B cell (primary cell): Measurements from ENCODE around the gene EFCAB12. TPM values are rescaled to one million over a fixed set of nuclear protein-coding genes. Genes with fewer than 3 reads are reported as not detected.

ENCODE experiments used
- ATAC-seq: fragments of 200-7000 bp; cut with Tn5 transposase; one replicate; pipeline ENCODE4 v1.10.0; 2021; ENCODE audit warnings: low read depth, mild to moderate bottlenecking, moderate number of reproducible peaks, moderate library complexity
- CTCF ChIA-PET: fragments of 350-600 bp; sonication (Branson Sonifier 250); formaldehyde crosslinking; loops from one replicate; lab custom pipeline; 2021; ENCODE audit warnings: antibody characterized with exemption, inconsistent platforms; lab: Charles Lee
- POLR2A ChIA-PET: fragments of 350-600 bp; sonication (Branson Sonifier 250); formaldehyde crosslinking; loops from one replicate; lab custom pipeline; 2021; ENCODE audit warnings: antibody characterized with exemption; lab: Charles Lee
- DNase-seq: peaks from one replicate; pipeline ENCODE4 v3.0.0; 2013
- H2AFZ ChIP-seq: 2 replicates; pipeline ENCODE4 v1.6.1; 2012; ENCODE audit warnings: mild to moderate bottlenecking, low read depth, low read length; ENCODE audit not compliant: insufficient read depth, poor library complexity, severe bottlenecking
- H3K27ac ChIP-seq, 2 donors: 1 replicate in 1 of 2; 2 replicates in 1 of 2; pipeline ENCODE4 v1.5.1; 2012 to 2013; ENCODE audit warnings: low read length in 2 of 2, mild to moderate bottlenecking in 2 of 2, moderate library complexity in 1 of 2
- H3K27me3 ChIP-seq, 4 experiments: fragments of 200-600 bp in 1 of 4; sonication (generic) in 1 of 4; replicated peaks in 1 of 4; 1 replicate in 2 of 4; 2 replicates in 2 of 4; pipeline versions ENCODE4 v1.6.1 to v1.7.0; 2013 to 2016; ENCODE audit warnings: low read length in 3 of 4, mild to moderate bottlenecking in 2 of 4, mixed read lengths in 1 of 4, moderate library complexity in 1 of 4; ENCODE audit not compliant: insufficient read depth in 4 of 4, control insufficient read depth in 3 of 4; ENCODE audit errors: control extremely low read depth in 1 of 4
- H3K36me3 ChIP-seq, 2 experiments: replicated peaks in 1 of 2; 1 replicate in 1 of 2; 2 replicates in 1 of 2; pipeline versions ENCODE4 v1.6.1 to v1.7.1; 2013; ENCODE audit warnings: low read length in 1 of 2; ENCODE audit not compliant: insufficient read depth in 2 of 2, control insufficient read depth in 1 of 2; ENCODE audit errors: control extremely low read depth in 1 of 2, extremely low read depth in 1 of 2
- H3K4me1 ChIP-seq, 2 donors: fragments of 200-600 bp in 1 of 2; sonication (generic) in 1 of 2; 1 replicate in 1 of 2; 2 replicates in 1 of 2; pipeline versions ENCODE4 v1.5.1 to v1.6.1; 2013 to 2017; ENCODE audit warnings: low read length in 2 of 2; ENCODE audit not compliant: control insufficient read depth in 2 of 2, insufficient read depth in 2 of 2
- H3K4me2 ChIP-seq: replicated peaks from 2 replicates; pipeline ENCODE3; 2012; ENCODE audit warnings: mild to moderate bottlenecking, low read depth, low read length; ENCODE audit not compliant: poor library complexity, severe bottlenecking
- H3K4me3 ChIP-seq, 5 experiments: fragments of 200-600 bp in 1 of 5; sonication (generic) in 1 of 5; 1 replicate in 3 of 5; 2 replicates in 2 of 5; pipeline versions ENCODE4 v1.5.1 to v1.7.0; 2011 to 2016; ENCODE audit warnings: low read length in 4 of 5, mild to moderate bottlenecking in 4 of 5, low read depth in 2 of 5, control low read depth in 1 of 5, moderate library complexity in 1 of 5; ENCODE audit not compliant: insufficient read depth in 1 of 5; ENCODE audit errors: control extremely low read depth in 1 of 5, extremely low read depth in 1 of 5
- H3K79me2 ChIP-seq: fragments of 200-600 bp; sonication (generic); one replicate; pipeline ENCODE4 v1.6.0; 2016; ENCODE audit warnings: low read length; ENCODE audit not compliant: control insufficient read depth, insufficient read depth
- H3K9ac ChIP-seq: fragments of 200-600 bp; sonication (generic); 2 replicates; pipeline ENCODE4 v1.6.1; 2017; ENCODE audit warnings: mild to moderate bottlenecking, low read length, moderate library complexity
- H3K9me3 ChIP-seq, 3 donors: one replicate each; pipeline versions ENCODE4 v1.6.1 to v1.7.1; 2013; ENCODE audit warnings: low read length in 2 of 3; ENCODE audit not compliant: control insufficient read depth in 2 of 3, insufficient read depth in 1 of 3; ENCODE audit errors: control extremely low read depth in 1 of 3
- H4K20me1 ChIP-seq: 2 replicates; pipeline ENCODE4 v1.6.0; 2012; ENCODE audit warnings: mild to moderate bottlenecking, low read length; ENCODE audit not compliant: insufficient read depth, control insufficient read depth, poor library complexity, severe bottlenecking
- H3K27ac Mint-ChIP-seq: one replicate; pipeline ENCODE4 v1.8.0; 2021; ENCODE audit warnings: mixed read lengths
- H3K27me3 Mint-ChIP-seq: one replicate; pipeline ENCODE4 v1.8.0; 2021; ENCODE audit warnings: mixed read lengths
- H3K4me1 Mint-ChIP-seq: one replicate; pipeline ENCODE4 v1.8.0; 2021; ENCODE audit warnings: mixed read lengths
- H3K4me3 Mint-ChIP-seq: one replicate; pipeline ENCODE4 v1.8.0; 2021; ENCODE audit warnings: mixed read lengths
- H3K9me3 Mint-ChIP-seq: one replicate; pipeline ENCODE4 v1.8.0; 2022; ENCODE audit warnings: mixed read lengths; ENCODE audit not compliant: insufficient read depth
- EZH2 ChIP-seq: IDR thresholded peaks from 2 replicates; pipeline ENCODE4 v1.6.1; 2012; ENCODE audit warnings: borderline replicate concordance, low read depth, mild to moderate bottlenecking, moderate library complexity, low read length; ENCODE audit not compliant: insufficient read depth, poor library complexity, severe bottlenecking
- WGBS: methylation state at CpG from one replicate; pipeline ENCODE4 v1.1.5; 2013; ENCODE audit warnings: missing lambda C conversion rate; ENCODE audit not compliant: insufficient coverage; 5-methylcytosine and 5-hydroxymethylcytosine counted together
- intact Hi-C: fragments of 100-400 bp; cut with micrococcal nuclease; formaldehyde crosslinking; loops from one replicate; pipeline ENCODE4 v1.10.0; 2022
- polyA plus RNA-seq: library from polyadenylated mRNA; depleted of rRNA; stranded (reverse); fragments of >200 nt; gene quantifications from 2 replicates; pipeline ENCODE4 v1.2.3, GENCODE V29; 2012
- total RNA-seq, 2 donors: library from RNA; stranded (reverse); fragments of 120-200 nt in 1 of 2; gene quantifications; 1 replicate in 1 of 2; 2 replicates in 1 of 2; pipeline versions ENCODE4 v1.2.3 to v1.2.4, GENCODE V29; 2013 to 2022
- TF ChIP-seq, protein P1 (sequence below): fragments of 200-600 bp; IDR thresholded peaks from one replicate; pipeline ENCODE4 v1.8.0; 2022; ENCODE audit warnings: antibody characterized with exemption, mild to moderate bottlenecking

Gene EFCAB12
- total and polyA plus RNA-seq, 2 donors (not counting 1 experiment from before 2014, with no cell fraction given): 3.5 to 6.5 TPM

DNA sequence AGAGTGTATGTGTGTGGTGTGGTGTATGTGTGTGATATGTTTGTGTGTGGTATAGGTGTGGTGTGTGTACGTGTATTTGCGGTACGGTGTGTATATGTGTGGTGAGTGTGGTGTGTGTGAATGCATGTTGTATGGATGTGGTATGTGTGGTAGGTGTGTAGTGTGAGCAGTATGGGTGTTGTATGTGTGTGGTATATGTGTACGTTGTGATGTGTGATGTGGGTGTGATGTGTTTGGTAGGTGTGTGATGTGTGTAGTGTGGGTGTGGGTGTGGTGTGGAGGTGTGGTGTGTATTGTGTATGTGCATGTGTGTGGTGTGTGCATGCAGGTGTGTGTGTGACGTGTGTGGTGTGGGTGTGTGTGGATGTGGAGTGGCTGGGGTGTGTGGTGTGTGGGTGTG is 58.7 kb downstream of the EFCAB12 start:
- no peak overlapping the region for H3K9ac ChIP-seq
- ATAC-seq (no peak), DNase-seq (no peak)
- H3K27me3 ChIP-seq: no peaks in the 10 kb centered on the region
- peaks cover 3% of the 10 kb centered on the region for H3K9me3 Mint-ChIP-seq
- H3K4me3 Mint-ChIP-seq: no peak overlapping the region
- H3K4me2 ChIP-seq: no peak overlapping the region
- no peaks in the 10 kb centered on the region for H4K20me1 ChIP-seq
- peaks cover 0 to 11% (median 0%) of the 10 kb centered on the region in 3 donors for H3K9me3 ChIP-seq
- no peaks in the 10 kb centered on the region for H3K4me1 ChIP-seq
- no peaks in the 10 kb centered on the region for H3K79me2 ChIP-seq
- POLR2A ChIA-PET: no interaction called here
- no peak overlapping the region for H3K27ac Mint-ChIP-seq
- CTCF ChIA-PET: no interaction called here
- no peak overlapping the region for H3K4me3 ChIP-seq
- H3K36me3 ChIP-seq: no peaks in the 10 kb centered on the region
- peaks cover 3% of the 10 kb centered on the region for H3K27me3 Mint-ChIP-seq
- H2AFZ ChIP-seq: no peak overlapping the region
- intact Hi-C loops: no loop called here
- no peak overlapping the region for H3K27ac ChIP-seq
- peaks cover 2% of the 10 kb centered on the region for H3K4me1 Mint-ChIP-seq
- no peak for TF ChIP-seq EZH2
- TF ChIP-seq, protein P1, sequence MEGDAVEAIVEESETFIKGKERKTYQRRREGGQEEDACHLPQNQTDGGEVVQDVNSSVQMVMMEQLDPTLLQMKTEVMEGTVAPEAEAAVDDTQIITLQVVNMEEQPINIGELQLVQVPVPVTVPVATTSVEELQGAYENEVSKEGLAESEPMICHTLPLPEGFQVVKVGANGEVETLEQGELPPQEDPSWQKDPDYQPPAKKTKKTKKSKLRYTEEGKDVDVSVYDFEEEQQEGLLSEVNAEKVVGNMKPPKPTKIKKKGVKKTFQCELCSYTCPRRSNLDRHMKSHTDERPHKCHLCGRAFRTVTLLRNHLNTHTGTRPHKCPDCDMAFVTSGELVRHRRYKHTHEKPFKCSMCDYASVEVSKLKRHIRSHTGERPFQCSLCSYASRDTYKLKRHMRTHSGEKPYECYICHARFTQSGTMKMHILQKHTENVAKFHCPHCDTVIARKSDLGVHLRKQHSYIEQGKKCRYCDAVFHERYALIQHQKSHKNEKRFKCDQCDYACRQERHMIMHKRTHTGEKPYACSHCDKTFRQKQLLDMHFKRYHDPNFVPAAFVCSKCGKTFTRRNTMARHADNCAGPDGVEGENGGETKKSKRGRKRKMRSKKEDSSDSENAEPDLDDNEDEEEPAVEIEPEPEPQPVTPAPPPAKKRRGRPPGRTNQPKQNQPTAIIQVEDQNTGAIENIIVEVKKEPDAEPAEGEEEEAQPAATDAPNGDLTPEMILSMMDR: no peak
- WGBS: 100% methylated on average over 5 of the region's 5 CpGs

DNA sequence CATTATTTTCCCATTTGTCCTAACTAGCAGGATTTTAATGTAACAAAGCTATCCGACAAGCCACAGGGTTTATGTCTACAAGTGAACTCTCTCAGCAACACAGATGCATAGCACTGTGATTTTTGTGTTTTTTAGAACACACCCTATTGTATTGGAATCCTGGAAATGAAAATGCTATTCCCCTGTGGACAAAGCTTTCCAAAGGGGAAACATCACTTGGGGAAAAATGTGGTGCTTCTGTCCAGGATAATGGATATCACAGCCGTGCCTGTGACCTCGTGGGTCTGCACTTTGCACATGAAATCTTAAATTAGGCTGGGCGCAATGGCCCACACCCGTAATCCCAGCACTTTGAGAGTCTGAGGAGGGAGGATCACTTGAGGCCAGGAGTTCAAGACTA is 60.6 kb downstream of the EFCAB12 start:
- no peak for TF ChIP-seq EZH2
- TF ChIP-seq, protein P1: no peak
- POLR2A ChIA-PET: no interaction called here
- intact Hi-C loops: no loop called here
- ATAC-seq (no peak), DNase-seq (no peak)
- Histone ChIP-seq H4K20me1 (no peaks in the 10 kb centered on the region), H3K9ac (no peak overlapping the region), H3K4me2 (no peak overlapping the region), H3K79me2 (no peaks in the 10 kb centered on the region), H3K4me3 (no peak overlapping the region), H2AFZ (no peak overlapping the region), H3K9me3 (peaks cover 0 to 20% (median 0%) of the 10 kb centered on the region in 3 donors), H3K27ac (no peak overlapping the region), H3K36me3 (no peaks in the 10 kb centered on the region), H3K4me1 (no peaks in the 10 kb centered on the region), H3K27me3 (no peaks in the 10 kb centered on the region)
- peaks cover 3% of the 10 kb centered on the region for H3K27me3 Mint-ChIP-seq
- no peak overlapping the region for H3K27ac Mint-ChIP-seq
- 86% methylated on average over 4 of the region's 5 CpGs for WGBS
- peaks cover 2% of the 10 kb centered on the region for H3K4me1 Mint-ChIP-seq
- CTCF ChIA-PET: interaction anchor here (1.7 kb wide), 1 partner anchor 15 kb away, joined by 4 read pairs; no protein-coding TSS in a partner anchor
- H3K9me3 Mint-ChIP-seq: peaks cover 3% of the 10 kb centered on the region
- no peak overlapping the region for H3K4me3 Mint-ChIP-seq
